NCI-H187 treated with DMSO at 0.1 percent for 48 hours (cell line): ENCODE data around the gene ANAPC16.
"Not testable (repeated sequence)": the region's sequence is repeated elsewhere in the genome, so short reads cannot be mapped to it uniquely, and the experiment has no call there.

Experiments
- DNase-seq: peaks from one replicate; lab custom pipeline; 2025; lab: John Stamatoyannopoulos, UW

ANAPC16 gene

GRCh38 chr10:72211832-72212231 is 4.0 kb upstream of the ANAPC16 start:
- DNase-seq: not testable (repeated sequence)

GRCh38 chr10:72218325-72218724 is 2.5 kb downstream of the ANAPC16 start:
- DNase-seq: no peak

GRCh38 chr10:72218726-72219125 is 2.9 kb downstream of the ANAPC16 start:
- no peak for DNase-seq

- no peak for DNase-seq
Observed at GRCh38 chr10:72219235-72219814, 3.5 kb downstream of the ANAPC16 start.

GRCh38 chr10:72220637-72221036 is 4.8 kb downstream of the ANAPC16 start:
- DNase-seq: no peak

- no peak for DNase-seq
Observed at GRCh38 chr10:72221278-72221677, 5.5 kb downstream of the ANAPC16 start.

GRCh38 chr10:72223743-72224101 is 7.9 kb downstream of the ANAPC16 start:
- DNase-seq: no peak

GRCh38 chr10:72224191-72224590 is 8.4 kb downstream of the ANAPC16 start:
- not testable (repeated sequence) for DNase-seq

GRCh38 chr10:72226418-72227027 is 10.7 kb downstream of the ANAPC16 start:
- no peak for DNase-seq

- DNase-seq: no peak
Observed at GRCh38 chr10:72227826-72228225, 12.0 kb downstream of the ANAPC16 start.

GRCh38 chr10:72228318-72228751 is 12.5 kb downstream of the ANAPC16 start:
- DNase-seq: no peak

- DNase-seq: no peak
Observed at GRCh38 chr10:72229261-72230251, 13.7 kb downstream of the ANAPC16 start.

- no peak for DNase-seq
Observed at GRCh38 chr10:72233621-72234020, 17.8 kb downstream of the ANAPC16 start.

- DNase-seq: no peak
Observed at GRCh38 chr10:72234560-72235095, 18.8 kb downstream of the ANAPC16 start.

GRCh38 chr10:72235544-72236279 is 19.9 kb downstream of the ANAPC16 start:
- no peak for DNase-seq

- DNase-seq: no peak
Observed at GRCh38 chr10:72238392-72239175, 22.8 kb downstream of the ANAPC16 start.

GRCh38 chr10:72239409-72239808 is 23.6 kb downstream of the ANAPC16 start:
- no peak for DNase-seq

GRCh38 chr10:72240371-72240770 is 24.6 kb downstream of the ANAPC16 start:
- no peak for DNase-seq

GRCh38 chr10:72241691-72242252 is 26.0 kb downstream of the ANAPC16 start:
- DNase-seq: no peak

GRCh38 chr10:72242675-72243074 is 26.9 kb downstream of the ANAPC16 start:
- DNase-seq: no peak
